SU-DHL-6 (cell line): ENCODE results near the gene CUBN.

Source experiments
- EZH2phosphoT487 ChIP-seq: fragments of 200-600 bp; sonication (generic), shearing (Covaris generic); conservative IDR thresholded peaks from 2 replicates; pipeline ENCODE4 v1.6.1; 2018; ENCODE audit warnings: mild to moderate bottlenecking, antibody characterized with exemption, low read length, moderate library complexity, mixed read lengths
- TF ChIP-seq, protein P1 (sequence below): fragments of 200-600 bp; sonication (generic); IDR thresholded peaks from one replicate; pipeline ENCODE4 v1.5.1; 2017; ENCODE audit warnings: antibody characterized with exemption, mild to moderate bottlenecking, low read length, moderate library complexity; ENCODE audit not compliant: insufficient read depth, poor library complexity, severe bottlenecking

- TF ChIP-seq, protein P1, sequence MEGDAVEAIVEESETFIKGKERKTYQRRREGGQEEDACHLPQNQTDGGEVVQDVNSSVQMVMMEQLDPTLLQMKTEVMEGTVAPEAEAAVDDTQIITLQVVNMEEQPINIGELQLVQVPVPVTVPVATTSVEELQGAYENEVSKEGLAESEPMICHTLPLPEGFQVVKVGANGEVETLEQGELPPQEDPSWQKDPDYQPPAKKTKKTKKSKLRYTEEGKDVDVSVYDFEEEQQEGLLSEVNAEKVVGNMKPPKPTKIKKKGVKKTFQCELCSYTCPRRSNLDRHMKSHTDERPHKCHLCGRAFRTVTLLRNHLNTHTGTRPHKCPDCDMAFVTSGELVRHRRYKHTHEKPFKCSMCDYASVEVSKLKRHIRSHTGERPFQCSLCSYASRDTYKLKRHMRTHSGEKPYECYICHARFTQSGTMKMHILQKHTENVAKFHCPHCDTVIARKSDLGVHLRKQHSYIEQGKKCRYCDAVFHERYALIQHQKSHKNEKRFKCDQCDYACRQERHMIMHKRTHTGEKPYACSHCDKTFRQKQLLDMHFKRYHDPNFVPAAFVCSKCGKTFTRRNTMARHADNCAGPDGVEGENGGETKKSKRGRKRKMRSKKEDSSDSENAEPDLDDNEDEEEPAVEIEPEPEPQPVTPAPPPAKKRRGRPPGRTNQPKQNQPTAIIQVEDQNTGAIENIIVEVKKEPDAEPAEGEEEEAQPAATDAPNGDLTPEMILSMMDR: no peak
- TF ChIP-seq EZH2phosphoT487: no peak
These were observed 22.1 kb upstream of the CUBN start for GRCh38 chr10:17151716-17152115.
